GM18507 (cell line): ENCODE results near the gene CCNB2.
"Not testable (repeated sequence)": the region's sequence is repeated elsewhere in the genome, so short reads cannot be mapped to it uniquely, and the experiment has no call there.

ENCODE experiments used
- DNase-seq: peaks from one replicate; pipeline ENCODE4 v3.0.0; 2011; ENCODE audit warnings: low read depth; ENCODE audit not compliant: insufficient read length; ENCODE audit errors: extremely low spot score
- FAIRE-seq: peaks from 2 replicates; lab custom pipeline; 2011; peaks lifted over from hg19 to GRCh38; lab: Jason Lieb, UNC

Gene CCNB2

DNA sequence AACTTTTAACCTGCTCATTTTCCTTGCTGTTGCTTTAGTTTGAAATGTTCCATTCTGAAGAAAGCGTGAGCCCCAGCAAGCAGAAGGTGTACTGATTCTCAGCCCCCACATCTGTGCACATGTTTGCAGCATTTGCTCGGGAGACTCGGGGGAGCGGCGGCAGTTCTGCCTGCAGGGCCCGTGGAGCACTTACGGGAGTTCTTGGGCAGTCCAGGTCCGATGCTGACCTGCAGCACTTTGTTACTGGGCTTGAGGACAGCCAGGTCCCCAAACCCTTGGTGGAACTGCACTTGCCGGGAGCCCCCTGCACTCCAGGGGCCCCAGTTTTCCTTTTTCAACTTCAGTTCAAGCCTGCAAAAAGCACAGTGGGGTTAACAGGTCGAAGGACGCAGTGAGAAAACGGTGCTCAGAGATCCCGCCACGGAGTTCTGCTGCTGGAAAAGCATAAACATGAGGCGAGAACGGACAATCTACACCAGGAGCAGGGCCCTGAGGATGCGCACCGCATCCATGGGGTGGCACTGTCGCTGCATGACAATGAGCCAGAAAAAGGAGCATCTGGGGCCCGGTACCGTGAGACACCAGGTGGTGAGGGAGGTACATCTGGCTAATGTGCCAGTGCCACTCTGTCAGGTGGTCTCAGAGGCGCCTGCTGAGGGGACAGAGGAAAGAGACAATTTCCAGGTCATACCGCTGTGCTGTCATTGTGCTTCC lies 56.1 kb downstream of the CCNB2 start:
- FAIRE-seq = no peak
- no peak for DNase-seq

DNA sequence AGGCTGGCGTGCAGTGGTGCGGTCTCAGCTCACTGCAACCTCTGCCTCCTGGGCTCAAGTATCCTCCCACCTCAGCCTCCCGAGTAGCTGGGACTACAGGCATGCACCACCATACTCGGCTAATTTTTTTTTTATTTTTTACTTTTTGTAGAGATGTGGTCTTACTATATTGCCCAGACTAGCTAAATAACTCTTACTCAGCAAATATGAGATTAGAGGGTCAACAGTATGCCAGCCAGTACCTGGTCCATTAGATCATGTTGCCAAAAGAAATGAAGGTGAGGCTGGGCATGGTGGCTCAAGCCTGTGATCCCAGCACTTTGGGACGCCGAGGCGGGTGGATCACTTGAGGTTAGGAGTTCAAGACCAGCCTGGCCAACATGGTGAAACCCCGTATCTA lies 57.1 kb downstream of the CCNB2 start:
- not testable (repeated sequence) for DNase-seq, FAIRE-seq

DNA sequence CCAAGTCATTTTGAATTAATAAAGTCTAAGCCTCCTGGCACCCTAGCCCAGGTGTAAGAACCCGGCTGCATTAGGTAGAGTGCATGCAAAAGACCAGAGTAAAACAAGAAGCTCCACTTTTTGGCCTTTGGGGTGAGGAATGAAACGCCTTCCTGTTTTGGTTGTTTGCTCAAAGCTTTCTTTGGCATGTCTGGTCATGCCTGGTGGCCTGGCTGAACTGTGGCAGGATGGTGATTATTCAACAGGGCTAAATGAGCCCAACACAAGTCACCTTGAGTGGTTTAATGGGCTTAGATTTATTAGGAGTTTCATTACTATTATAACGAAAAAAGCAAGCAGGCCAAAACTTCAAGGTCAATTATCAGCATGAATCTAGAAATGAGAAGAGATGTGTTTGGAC lies 60.8 kb downstream of the CCNB2 start:
- DNase-seq (no peak), FAIRE-seq (no peak)

DNA sequence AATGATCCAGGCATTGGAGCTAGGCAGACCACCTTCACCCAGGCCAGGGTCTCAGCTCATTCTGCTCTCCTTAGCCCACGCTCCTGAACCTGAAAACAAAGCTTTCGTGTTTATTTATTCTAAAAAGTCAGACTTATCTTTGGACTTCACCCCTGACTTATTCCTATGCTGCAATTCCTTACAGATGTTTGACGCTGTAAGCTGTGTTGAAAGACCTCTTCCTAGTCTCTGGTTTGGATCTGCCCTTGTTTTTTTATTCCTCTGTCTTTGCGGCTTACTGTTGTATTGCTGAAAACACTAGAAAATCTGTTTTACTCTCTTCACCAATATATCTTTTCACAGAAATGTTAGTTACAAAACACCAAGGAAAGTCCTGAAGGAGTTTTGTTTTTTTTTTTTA lies 61.2 kb downstream of the CCNB2 start:
- DNase-seq = no peak
- FAIRE-seq = no peak

DNA sequence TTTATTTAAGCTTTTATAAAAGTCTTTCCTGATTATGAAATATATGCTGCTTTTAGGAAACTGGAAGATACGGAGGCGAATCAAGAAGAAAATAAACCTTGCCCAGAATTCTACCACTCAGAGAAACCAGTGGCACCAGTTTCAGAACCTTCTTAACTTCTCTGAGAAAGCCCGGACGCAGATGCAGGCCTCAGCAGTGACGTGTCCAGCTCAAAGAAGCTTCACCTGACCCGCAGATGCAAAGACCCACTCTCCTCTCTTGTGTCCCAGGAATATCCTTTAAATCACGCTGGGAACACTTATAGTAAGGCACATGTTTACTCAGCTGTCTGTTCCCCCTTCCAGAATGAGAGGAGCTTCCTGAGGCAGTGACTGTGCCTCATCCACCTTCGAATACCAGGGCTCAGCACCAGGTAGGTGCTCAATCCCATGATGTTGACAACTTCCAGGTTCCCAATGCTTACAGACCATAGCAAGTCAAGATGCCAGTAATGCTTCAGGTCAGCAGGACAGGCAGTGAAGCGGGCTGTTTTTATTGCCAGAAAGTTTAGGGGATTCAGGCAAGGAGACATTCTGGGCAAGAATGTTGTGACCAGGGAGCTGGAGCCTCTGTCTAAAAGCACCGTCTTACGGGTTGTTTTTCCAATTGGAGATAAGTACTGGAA lies 61.8 kb downstream of the CCNB2 start:
- FAIRE-seq = no peak
- DNase-seq = no peak

DNA sequence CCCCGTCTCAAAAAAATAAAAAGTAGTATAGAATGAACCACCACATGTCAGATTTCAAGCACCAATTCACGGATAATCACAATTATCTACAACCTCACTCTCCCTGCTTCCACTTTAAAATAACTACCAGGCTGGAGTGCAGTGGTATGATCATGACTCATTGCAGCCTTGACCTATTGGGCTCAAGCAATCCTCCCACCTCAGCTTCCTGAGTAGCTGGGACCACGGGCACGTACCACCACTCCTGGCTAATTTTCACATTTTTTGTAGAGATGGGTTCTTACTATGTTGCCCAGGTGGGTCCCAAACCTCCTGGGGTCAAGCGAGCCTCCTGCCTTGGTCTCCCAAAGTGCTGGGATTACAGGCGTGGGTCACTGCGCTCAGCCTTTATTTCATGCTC lies 63.6 kb downstream of the CCNB2 start:
- FAIRE-seq (no peak), DNase-seq (no peak)

DNA sequence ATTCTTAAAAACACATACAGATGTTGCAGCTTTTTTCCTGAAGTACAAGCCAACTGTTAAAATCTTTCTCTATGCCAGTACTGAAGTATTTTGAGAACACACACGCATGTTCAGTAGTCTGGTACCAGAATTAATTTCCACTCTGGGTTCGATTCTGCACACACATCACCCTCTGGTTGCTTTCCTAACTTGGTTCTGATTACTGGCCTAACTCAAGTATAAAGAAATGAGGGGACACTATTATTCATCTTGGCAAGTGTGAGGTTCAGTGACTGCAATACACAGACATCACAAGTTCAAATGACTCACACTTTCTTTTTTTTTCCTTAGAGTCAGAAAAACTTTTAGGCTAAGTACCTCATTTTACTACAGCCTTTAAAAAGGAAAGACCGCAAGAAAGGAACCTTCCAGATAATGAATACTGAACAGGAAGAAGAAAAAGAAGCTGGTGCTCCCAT lies 64.3 kb downstream of the CCNB2 start:
- FAIRE-seq (no peak), DNase-seq (no peak)

DNA sequence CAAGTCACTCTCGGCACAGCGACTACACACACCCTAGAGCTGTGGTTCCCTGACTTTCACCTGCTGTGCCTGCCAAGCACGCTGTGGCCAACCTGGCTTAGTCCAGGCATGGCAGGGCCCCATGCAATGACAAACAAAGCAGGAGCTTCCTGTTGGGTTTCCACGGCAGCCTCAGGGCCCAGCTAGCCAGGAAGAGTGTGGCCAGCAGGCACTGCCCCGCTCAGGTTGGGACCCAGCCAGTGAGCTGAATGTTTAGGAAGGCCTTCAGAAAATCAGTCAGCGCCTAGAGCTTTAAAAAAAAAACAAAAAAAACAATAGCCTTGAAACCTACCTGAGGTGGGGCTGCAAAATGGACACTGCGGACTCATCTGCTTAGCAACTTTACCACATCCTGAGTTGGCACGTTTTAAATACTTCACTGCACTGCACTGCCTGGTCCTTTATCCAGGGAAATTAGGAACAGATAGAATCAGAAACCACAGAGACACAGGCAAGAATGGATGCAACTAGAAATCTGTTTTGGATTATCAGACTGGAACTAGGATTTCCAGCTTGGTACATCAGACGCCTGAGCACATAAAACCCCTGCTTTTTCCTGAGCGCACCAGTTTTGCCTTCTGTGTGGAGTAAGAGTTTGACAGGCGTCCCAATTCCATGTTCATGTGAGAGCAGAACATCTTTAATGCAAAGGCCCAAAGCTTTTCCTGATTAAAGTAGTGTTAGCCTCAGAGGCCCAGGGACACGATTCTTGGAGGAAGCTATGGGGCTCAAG lies 65.5 kb downstream of the CCNB2 start:
- FAIRE-seq (no peak), DNase-seq (no peak)

DNA sequence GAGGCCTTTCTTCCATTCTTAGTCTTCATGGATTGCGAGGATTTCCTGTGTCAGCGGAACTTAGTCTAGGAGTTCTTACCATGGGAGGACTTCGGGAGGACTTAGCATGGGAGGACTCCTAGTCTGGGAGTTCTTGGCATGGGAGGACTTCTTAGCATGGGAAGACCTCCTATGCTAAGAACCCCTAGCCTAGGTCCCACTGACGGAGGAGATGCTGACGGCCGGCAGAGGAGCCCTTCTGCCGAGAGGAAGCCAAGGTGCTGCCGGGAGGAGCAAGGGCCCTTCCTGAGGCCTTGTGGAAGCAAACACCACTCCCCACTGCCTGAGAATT lies 66.1 kb downstream of the CCNB2 start:
- no peak for FAIRE-seq

DNA sequence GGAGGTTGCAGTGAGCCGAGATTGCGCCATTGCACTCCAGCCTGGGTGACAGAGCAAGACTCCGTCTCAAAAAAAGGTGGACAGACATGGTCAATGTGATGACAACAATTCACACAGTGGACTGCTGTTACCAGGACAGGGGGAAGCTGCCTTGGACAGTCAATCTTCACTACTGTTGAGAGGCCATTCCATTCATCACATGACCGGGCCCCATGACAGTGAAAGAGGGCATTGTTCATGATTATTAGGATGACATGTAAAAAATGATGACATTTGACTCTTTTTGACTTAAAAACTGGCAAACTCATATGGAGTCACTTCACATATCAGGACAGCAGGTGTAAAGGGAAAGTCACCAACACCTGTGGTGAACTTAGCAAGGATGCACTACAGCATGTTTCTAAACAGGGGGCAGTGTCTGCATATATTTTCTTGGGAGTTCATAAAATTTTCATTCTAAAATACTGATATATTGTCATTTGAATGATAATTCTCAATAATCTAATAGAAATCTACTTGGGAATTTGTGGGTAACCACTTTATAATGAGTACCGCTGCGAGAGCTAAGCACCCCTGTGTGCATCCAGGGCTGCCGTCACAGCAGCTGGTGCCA lies 67.4 kb downstream of the CCNB2 start:
- FAIRE-seq (no peak), DNase-seq (no peak)

More for the DNA sequence above, 66.1 kb downstream of the CCNB2 start:
- no peak for DNase-seq

DNA sequence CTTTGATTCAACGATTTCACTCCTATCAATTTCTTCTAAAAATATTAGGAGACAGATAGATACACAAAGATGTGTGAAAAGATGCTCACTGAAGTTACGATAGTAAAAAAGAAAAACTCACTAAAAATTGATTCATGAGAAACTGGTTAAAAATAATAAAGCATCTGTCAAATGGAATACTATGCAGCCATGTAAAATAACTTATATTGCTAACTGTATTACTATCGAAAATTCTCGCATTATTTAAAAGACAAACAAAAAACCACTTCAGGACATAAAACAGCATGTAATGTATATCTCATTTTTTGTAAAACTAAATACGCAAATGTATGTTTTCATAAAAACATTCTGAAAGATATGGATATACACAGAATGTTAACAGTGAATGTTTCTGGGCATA lies 68.2 kb downstream of the CCNB2 start:
- no peak for FAIRE-seq
- no peak for DNase-seq

DNA sequence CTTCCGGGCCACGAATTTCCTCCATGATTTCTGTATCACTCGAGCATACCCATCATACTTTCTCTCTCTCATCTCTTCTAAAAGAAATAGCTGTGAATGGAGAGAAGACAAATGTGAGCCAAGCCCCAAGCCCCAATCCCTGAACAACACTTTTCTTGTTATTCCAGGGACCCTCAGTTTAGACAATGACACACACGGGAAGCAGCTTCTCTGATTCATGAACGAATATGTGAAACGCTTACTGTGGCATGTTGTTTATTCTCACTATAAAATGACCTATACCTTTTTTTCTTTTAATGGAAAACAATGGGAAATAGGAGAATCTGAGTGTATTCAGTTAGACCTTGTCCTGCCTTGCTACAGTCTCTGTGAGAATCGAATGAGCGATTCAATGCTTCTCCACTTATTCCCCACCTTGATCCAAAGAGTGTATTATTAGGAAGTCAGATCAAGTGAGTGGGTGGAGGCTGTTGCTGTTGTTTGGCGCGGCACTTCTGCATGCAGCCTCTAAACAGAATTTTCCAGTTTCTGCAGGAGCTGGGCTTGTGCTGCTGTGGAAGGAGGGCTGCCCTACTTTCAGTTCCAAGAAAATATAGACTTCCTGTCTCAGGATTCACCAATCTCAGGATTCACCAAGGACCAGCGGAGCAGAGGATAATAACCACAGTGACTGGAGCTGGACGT lies 69.3 kb downstream of the CCNB2 start:
- DNase-seq (no peak), FAIRE-seq (no peak)
